ENCODE results near the gene SNED1. TPM values are rescaled to one million over a fixed set of nuclear protein-coding genes. Genes with fewer than 3 reads are reported as not detected.

The SNED1 gene
- total RNA-seq, 1 experiment from 2014 or later, result 0.76 TPM

- no TSS peak for BruUV-seq (replicated peaks)
- H3K27ac Mint-ChIP-seq (ENCODE audit: unreplicated experiment), result no peak overlapping the region
- DNase-seq, result no peak
- no peaks in the 10 kb centered on the region for H3K9me3 Mint-ChIP-seq (ENCODE audit: low read depth, unreplicated experiment)
- intact Hi-C loops (cut with micrococcal nuclease; ENCODE audit: unreplicated experiment), result no loop called here
- no peak for TF ChIP-seq CTCF (IDR thresholded peaks at IDR 0.05; ENCODE audit: unreplicated experiment)
- CTCF ChIA-PET, result no interaction called here
- H3K4me1 Mint-ChIP-seq (ENCODE audit: low read depth, unreplicated experiment), result no peaks in the 10 kb centered on the region
- H3K27me3 Mint-ChIP-seq (ENCODE audit: unreplicated experiment), result peaks cover 13% of the 10 kb centered on the region
- peaks cover 16% of the 10 kb centered on the region for H3K36me3 Mint-ChIP-seq (ENCODE audit: insufficient read depth, unreplicated experiment)
- H3K4me3 Mint-ChIP-seq (ENCODE audit: low read depth, unreplicated experiment), result no peak overlapping the region
Observed at GRCh38 chr2:241068136-241068941, 69.9 kb downstream of the SNED1 start.

DNA sequence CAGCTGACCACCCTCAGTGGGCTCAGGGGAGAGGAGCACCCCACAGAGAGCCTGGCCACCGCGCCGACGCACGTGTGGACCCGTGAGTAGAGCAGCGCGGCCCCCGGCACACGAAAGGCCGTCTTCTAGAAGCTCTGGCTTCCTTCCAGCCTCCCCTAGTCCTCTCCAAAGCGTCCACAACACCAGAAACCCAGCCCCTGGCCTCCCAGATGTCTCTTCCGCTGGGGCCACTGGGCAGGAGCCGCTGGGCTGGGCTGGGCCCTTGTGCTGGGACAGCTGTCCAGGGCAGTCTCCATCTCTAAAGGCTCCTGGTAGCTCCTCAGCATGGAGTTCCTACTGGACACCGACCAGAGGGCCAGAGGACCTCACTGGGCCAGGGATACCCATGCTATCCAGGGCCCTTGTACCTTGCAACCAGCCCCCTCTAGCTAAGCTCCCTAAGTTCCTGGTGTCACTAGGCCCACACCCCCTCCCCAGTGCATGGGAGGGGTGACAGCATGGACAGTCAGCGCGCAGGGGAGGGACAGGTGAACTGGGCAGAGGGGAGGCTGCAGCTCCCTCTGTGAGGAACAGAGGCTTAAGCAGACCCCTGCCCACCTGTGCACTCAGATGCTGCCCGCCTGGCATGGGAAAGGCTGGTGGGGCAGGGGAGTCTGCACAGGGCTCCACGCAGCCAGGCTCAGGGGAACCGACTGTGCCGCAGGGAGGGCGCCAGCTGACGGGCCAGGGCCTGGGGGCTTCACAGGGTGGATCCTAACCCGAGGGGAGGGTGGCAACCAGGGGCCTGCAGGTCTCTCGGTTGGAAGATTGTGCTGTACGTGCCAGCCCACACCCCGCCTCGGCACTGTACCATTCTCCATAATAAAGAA is 70.8 kb downstream of the SNED1 start:
- Mint-ChIP-seq H3K27me3 (ENCODE audit: unreplicated experiment) (peaks cover 13% of the 10 kb centered on the region), H3K36me3 (ENCODE audit: insufficient read depth, unreplicated experiment) (peaks cover 12% of the 10 kb centered on the region), H3K4me3 (ENCODE audit: low read depth, unreplicated experiment) (no peak overlapping the region), H3K9me3 (ENCODE audit: low read depth, unreplicated experiment) (no peaks in the 10 kb centered on the region), H3K4me1 (ENCODE audit: low read depth, unreplicated experiment) (no peaks in the 10 kb centered on the region), H3K27ac (ENCODE audit: unreplicated experiment) (no peak overlapping the region)
- intact Hi-C loops (cut with micrococcal nuclease; ENCODE audit: unreplicated experiment), result no loop called here
- BruUV-seq (replicated peaks), result no TSS peak
- no peak for DNase-seq
- CTCF ChIA-PET, result no interaction called here
- no peak for TF ChIP-seq CTCF (IDR thresholded peaks at IDR 0.05; ENCODE audit: unreplicated experiment)

- no peak for DNase-seq
- no peak overlapping the region for H3K27ac Mint-ChIP-seq (ENCODE audit: unreplicated experiment)
- H3K9me3 Mint-ChIP-seq (ENCODE audit: low read depth, unreplicated experiment), result no peaks in the 10 kb centered on the region
- CTCF ChIA-PET, result no interaction called here
- no peak overlapping the region for H3K4me3 Mint-ChIP-seq (ENCODE audit: low read depth, unreplicated experiment)
- peaks cover 13% of the 10 kb centered on the region for H3K27me3 Mint-ChIP-seq (ENCODE audit: unreplicated experiment)
- no TSS peak for BruUV-seq (replicated peaks)
- intact Hi-C loops (cut with micrococcal nuclease; ENCODE audit: unreplicated experiment), result no loop called here
- peaks cover 6% of the 10 kb centered on the region for H3K36me3 Mint-ChIP-seq (ENCODE audit: insufficient read depth, unreplicated experiment)
- H3K4me1 Mint-ChIP-seq (ENCODE audit: low read depth, unreplicated experiment), result no peaks in the 10 kb centered on the region
- no peak for TF ChIP-seq CTCF (IDR thresholded peaks at IDR 0.05; ENCODE audit: unreplicated experiment)
Observed at GRCh38 chr2:241069821-241070281, 71.4 kb downstream of the SNED1 start.

- intact Hi-C loops (cut with micrococcal nuclease; ENCODE audit: unreplicated experiment), result no loop called here
Observed at GRCh38 chr2:241070361-241070760, 71.9 kb downstream of the SNED1 start.

More at GRCh38 chr2:241070361-241070760, 71.9 kb downstream of the SNED1 start:
- no peak for DNase-seq
- Mint-ChIP-seq H3K4me1 (ENCODE audit: low read depth, unreplicated experiment) (no peaks in the 10 kb centered on the region), H3K36me3 (ENCODE audit: insufficient read depth, unreplicated experiment) (peaks cover 5% of the 10 kb centered on the region), H3K27ac (ENCODE audit: unreplicated experiment) (no peak overlapping the region), H3K27me3 (ENCODE audit: unreplicated experiment) (peaks cover 13% of the 10 kb centered on the region), H3K9me3 (ENCODE audit: low read depth, unreplicated experiment) (no peaks in the 10 kb centered on the region), H3K4me3 (ENCODE audit: low read depth, unreplicated experiment) (no peak overlapping the region)
- no TSS peak for BruUV-seq (replicated peaks)
- no peak for TF ChIP-seq CTCF (IDR thresholded peaks at IDR 0.05; ENCODE audit: unreplicated experiment)
- CTCF ChIA-PET, result no interaction called here

Measured in Calu3 (cell line).